IMR-90 (cell line): ENCODE data around the gene GNG12. TPM values are rescaled to one million over a fixed set of nuclear protein-coding genes. Genes with fewer than 3 reads are reported as not detected.

Experiments
- ATAC-seq: fragments of 200-7000 bp; cut with Tn5 transposase; 2 replicates; pipeline ENCODE4 v1.9.1; 2020; ENCODE audit warnings: low read depth, mild to moderate bottlenecking, moderate library complexity
- BruUV-seq: library from RNA; stranded (reverse); fragments of 400-500 nt; replicated peaks from 2 replicates; lab custom pipeline; 2021; lab: Mats Ljungman, UMichigan
- CTCF ChIA-PET: fragments of 300-600 bp; formaldehyde crosslinking; extraction: SDS; loops from one replicate; lab custom pipeline; 2021; ENCODE audit warnings: antibody characterized with exemption; lab: Yijun Ruan, JAX
- POLR2A ChIA-PET: fragments of 300-600 bp; sonication (Branson Sonifier 250); formaldehyde crosslinking; loops from one replicate; lab custom pipeline; 2022; ENCODE audit warnings: antibody characterized with exemption; ENCODE audit not compliant: unreplicated experiment; lab: Charles Lee
- DNase-seq: peaks from one replicate; pipeline ENCODE4 v3.0.0; 2013
- H2AFZ ChIP-seq: replicated peaks from 2 replicates; pipeline ENCODE3; 2013; ENCODE audit warnings: low read length, mild to moderate bottlenecking; ENCODE audit not compliant: poor library complexity
- H2AK5ac ChIP-seq: 2 replicates; pipeline ENCODE4 v1.6.1; 2013; ENCODE audit warnings: low read depth, low read length, inconsistent platforms
- H2AK9ac ChIP-seq: replicated peaks from 2 replicates; pipeline ENCODE3; 2013; ENCODE audit warnings: mild to moderate bottlenecking, low read depth, low read length, moderate library complexity; ENCODE audit not compliant: poor library complexity
- H2BK120ac ChIP-seq: 2 replicates; pipeline ENCODE4 v1.6.1; 2013; ENCODE audit warnings: low read depth, low read length, inconsistent platforms
- H2BK15ac ChIP-seq: 3 replicates; pipeline ENCODE4 v1.6.1; 2013; ENCODE audit warnings: low read depth, low read length, inconsistent platforms
- H2BK20ac ChIP-seq: 2 replicates; pipeline ENCODE4 v1.6.1; 2013; ENCODE audit warnings: low read depth, mild to moderate bottlenecking, inconsistent platforms, low read length, moderate library complexity
- H2BK5ac ChIP-seq: 2 replicates; pipeline ENCODE4 v1.6.1; 2013; ENCODE audit warnings: mild to moderate bottlenecking, low read depth, low read length, inconsistent platforms; ENCODE audit not compliant: poor library complexity, severe bottlenecking
- H3K14ac ChIP-seq: replicated peaks from 2 replicates; pipeline ENCODE4 v1.6.1; 2013; ENCODE audit warnings: low read depth, low read length, inconsistent platforms
- H3K18ac ChIP-seq: 2 replicates; pipeline ENCODE4 v1.6.1; 2013; ENCODE audit warnings: low read depth, low read length, control low read depth
- H3K23ac ChIP-seq: 2 replicates; pipeline ENCODE4 v1.6.1; 2013; ENCODE audit warnings: low read depth, low read length, inconsistent platforms
- H3K27ac ChIP-seq: 2 replicates; pipeline ENCODE4 v1.5.1; 2013; ENCODE audit warnings: mild to moderate bottlenecking, control low read depth, low read length; ENCODE audit not compliant: insufficient read depth
- H3K27me3 ChIP-seq: 2 replicates; pipeline ENCODE4 v1.6.1; 2013; ENCODE audit warnings: low read length; ENCODE audit not compliant: control insufficient read depth, insufficient read depth
- H3K36me3 ChIP-seq: 2 replicates; pipeline ENCODE4 v1.6.1; 2013; ENCODE audit warnings: low read length, mixed read lengths; ENCODE audit not compliant: control insufficient read depth, insufficient read depth
- H3K4ac ChIP-seq: 2 replicates; pipeline ENCODE4 v1.6.1; 2013; ENCODE audit warnings: low read depth, low read length, inconsistent platforms
- H3K4me1 ChIP-seq: 2 replicates; pipeline ENCODE4 v1.6.1; 2013; ENCODE audit warnings: low read length, mixed read lengths; ENCODE audit not compliant: control insufficient read depth, insufficient read depth
- H3K4me2 ChIP-seq: 2 replicates; pipeline ENCODE4 v1.6.1; 2013; ENCODE audit warnings: low read depth, mild to moderate bottlenecking, control low read depth, low read length, moderate library complexity
- H3K4me3 ChIP-seq: 2 replicates; pipeline ENCODE4 v1.5.1; 2013; ENCODE audit warnings: low read depth, mild to moderate bottlenecking, control low read depth, low read length, moderate library complexity; ENCODE audit not compliant: insufficient read depth
- H3K56ac ChIP-seq: 2 replicates; pipeline ENCODE4 v1.6.1; 2013; ENCODE audit warnings: low read length, inconsistent platforms; ENCODE audit not compliant: insufficient read depth; ENCODE audit errors: extremely low read depth
- H3K79me1 ChIP-seq, 2 experiments: 2 replicates each; pipeline ENCODE4 v1.6.1; 2013; ENCODE audit warnings: low read length in 2 of 2, inconsistent platforms in 1 of 2, low read depth in 1 of 2
- H3K9ac ChIP-seq: 2 replicates; pipeline ENCODE4 v1.6.1; 2013; ENCODE audit warnings: low read depth, low read length, control low read depth
- H3K9me1 ChIP-seq: 2 replicates; pipeline ENCODE4 v1.6.1; 2013; ENCODE audit warnings: low read length, inconsistent platforms; ENCODE audit not compliant: insufficient read depth
- H3K9me3 ChIP-seq: 2 replicates; pipeline ENCODE4 v1.6.1; 2013; ENCODE audit warnings: low read length; ENCODE audit not compliant: control insufficient read depth, insufficient read depth
- H4K20me1 ChIP-seq: 2 replicates; pipeline ENCODE4 v1.6.1; 2013; ENCODE audit warnings: low read length, inconsistent platforms; ENCODE audit not compliant: insufficient read depth
- H4K5ac ChIP-seq: 2 replicates; pipeline ENCODE4 v1.6.1; 2013; ENCODE audit warnings: mild to moderate bottlenecking, low read depth, low read length, control low read depth
- H4K8ac ChIP-seq, 2 experiments: 2 replicates each; pipeline ENCODE4 v1.6.1; 2013; ENCODE audit warnings: low read depth in 2 of 2, low read length in 2 of 2, control low read depth in 1 of 2, inconsistent platforms in 1 of 2
- H4K91ac ChIP-seq: 2 replicates; pipeline ENCODE4 v1.6.1; 2013; ENCODE audit warnings: low read depth, low read length, inconsistent platforms; ENCODE audit not compliant: insufficient read depth
- BHLHE40 ChIP-seq: fragments of 150-350 bp; IDR thresholded peaks from 2 replicates; pipeline ENCODE4 v1.6.1; 2016; ENCODE audit warnings: mild to moderate bottlenecking, low read depth, low read length
- CEBPB ChIP-seq: IDR thresholded peaks from 2 replicates; pipeline ENCODE4 v1.6.1; 2012; ENCODE audit warnings: low read depth, low read length, improper control_type of control experiment
- FOS ChIP-seq: fragments of 150-350 bp; IDR thresholded peaks from 2 replicates; pipeline ENCODE4 v1.6.1; 2016; ENCODE audit warnings: low read depth, low read length
- MAFK ChIP-seq: IDR thresholded peaks from 2 replicates; pipeline ENCODE4 v1.6.1; 2012; ENCODE audit warnings: low read depth, low read length, improper control_type of control experiment
- MAZ ChIP-seq: IDR thresholded peaks from 2 replicates; pipeline ENCODE4 v1.6.1; 2012; ENCODE audit warnings: low read depth, mild to moderate bottlenecking, low read length, improper control_type of control experiment, moderate library complexity, borderline replicate concordance
- MXI1 ChIP-seq: IDR thresholded peaks from 2 replicates; pipeline ENCODE4 v1.6.1; 2012; ENCODE audit warnings: low read depth, mild to moderate bottlenecking, low read length, moderate library complexity, borderline replicate concordance
- NFE2L2 ChIP-seq: fragments of 150-350 bp; IDR thresholded peaks from 2 replicates; pipeline ENCODE4 v1.6.1; 2016; ENCODE audit warnings: low read depth, mild to moderate bottlenecking, low read length
- POLR2A ChIP-seq: IDR thresholded peaks from 2 replicates; pipeline ENCODE4 v1.6.1; 2012; ENCODE audit warnings: mild to moderate bottlenecking, low read depth, low read length
- RCOR1 ChIP-seq: IDR thresholded peaks from 2 replicates; pipeline ENCODE4 v1.6.1; 2012; ENCODE audit warnings: mild to moderate bottlenecking, low read length, improper control_type of control experiment; ENCODE audit not compliant: insufficient replicate concordance
- RFX5 ChIP-seq: IDR thresholded peaks from 2 replicates; pipeline ENCODE4 v1.8.0; 2012; ENCODE audit warnings: low read depth, mild to moderate bottlenecking, low read length, moderate library complexity
- SMC3 ChIP-seq: fragments of 150-350 bp; IDR thresholded peaks from 2 replicates; pipeline ENCODE4 v1.6.1; 2016; ENCODE audit warnings: low read depth, mild to moderate bottlenecking, antibody characterized with exemption, low read length, moderate library complexity
- WGBS, 2 experiments: methylation state at CpG; one replicate each; pipeline versions ENCODE4 v1.1.5 to v1.1.7; 2013; ENCODE audit warnings: missing lambda C conversion rate in 2 of 2; ENCODE audit not compliant: insufficient read length in 1 of 2; ENCODE audit errors: extremely low coverage in 2 of 2; 5-methylcytosine and 5-hydroxymethylcytosine counted together
- dilution Hi-C: fragments of 300-500 bp; cut with HindIII; formaldehyde crosslinking; loops from one replicate; pipeline ENCODE4 v1.14.3; 2018; ENCODE audit warnings: low sequenced_read_pairs; ENCODE audit not compliant: unreplicated experiment
- in situ Hi-C: fragments of 300-500 bp; cut with MboI; formaldehyde crosslinking; loops from 3 replicates; pipeline ENCODE4 v1.14.3; 2019; ENCODE audit warnings: low sequenced_read_pairs, inconsistent platforms, mixed read lengths
- intact Hi-C: fragments of 100-400 bp; cut with micrococcal nuclease; formaldehyde crosslinking; loops from 2 replicates; pipeline ENCODE4 v1.10.0; 2022
- polyA plus RNA-seq, 3 experiments: library from polyadenylated mRNA; depleted of rRNA; stranded (reverse); fragments of >200 nt; gene quantifications; 2 replicates each; pipeline ENCODE4 v1.2.3, GENCODE V29; 2012; ENCODE audit warnings: low replicate concordance in 1 of 3
- total RNA-seq: library from RNA; depleted of rRNA; stranded (reverse); fragments of >200 nt; gene quantifications from 2 replicates; pipeline ENCODE4 v1.2.3, GENCODE V29; 2012
- TF ChIP-seq, protein P1 (sequence below): conservative IDR thresholded peaks from 2 replicates; pipeline ENCODE4 v1.5.1; 2012; ENCODE audit warnings: mild to moderate bottlenecking, low read depth, low read length, improper control_type of control experiment

Gene GNG12
- total and polyA plus RNA-seq, 2 of the 4 experiments (the other 2 are of a cell fraction): 92.3 to 132 TPM

DNA sequence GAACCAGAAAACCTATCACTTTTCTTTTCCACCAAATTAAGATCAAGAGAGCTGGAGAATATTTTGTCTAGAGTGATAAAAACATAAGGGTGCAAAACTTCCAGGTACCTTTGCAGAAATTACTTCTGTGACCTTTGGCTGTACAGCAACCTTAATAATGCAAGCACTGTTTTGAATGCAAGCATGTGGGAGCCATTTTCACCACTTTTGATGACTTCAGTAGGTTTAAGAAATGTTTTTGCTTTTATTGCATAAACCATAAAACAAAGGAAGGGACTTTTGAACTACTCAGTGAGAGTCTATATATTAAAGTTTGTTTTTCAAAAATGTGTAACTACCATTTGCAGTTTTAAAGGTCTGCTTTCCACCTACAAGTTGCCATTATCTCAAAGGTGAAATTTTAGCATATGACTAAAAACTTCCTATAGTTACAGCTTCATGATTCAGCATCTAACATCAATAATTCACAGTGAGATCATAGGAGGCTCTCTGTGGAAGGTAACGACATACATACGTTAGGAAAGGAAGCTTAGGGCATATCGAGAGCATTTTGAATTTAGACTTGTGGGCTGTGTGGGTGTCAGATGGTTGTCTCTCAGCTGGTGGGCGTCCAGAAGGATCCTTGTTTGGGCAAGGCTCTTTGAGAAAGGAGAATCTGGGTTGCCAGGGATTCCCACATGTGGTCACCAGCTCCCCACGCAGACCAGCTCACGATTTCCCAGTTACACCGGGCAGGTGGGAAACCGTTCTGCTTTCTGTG, 149.3 kb downstream of the GNG12 start:
- peaks cover 10 to 27% of the 10 kb centered on the region in 2 experiments for H3K79me1 ChIP-seq
- H3K4ac ChIP-seq: peak overlapping the region; percentile 84
- TF ChIP-seq BHLHE40: no peak
- TF ChIP-seq FOS: 0 out of 2 replicates have a peak, but pooled peaks have one; percentile 6
- TF ChIP-seq NFE2L2: peak; percentile 54; the same call in 1 of the 2 replicates
- 0 out of 2 replicates have a peak, but pooled peaks have one; percentile 23 for TF ChIP-seq MAFK
- TF ChIP-seq, protein P1, sequence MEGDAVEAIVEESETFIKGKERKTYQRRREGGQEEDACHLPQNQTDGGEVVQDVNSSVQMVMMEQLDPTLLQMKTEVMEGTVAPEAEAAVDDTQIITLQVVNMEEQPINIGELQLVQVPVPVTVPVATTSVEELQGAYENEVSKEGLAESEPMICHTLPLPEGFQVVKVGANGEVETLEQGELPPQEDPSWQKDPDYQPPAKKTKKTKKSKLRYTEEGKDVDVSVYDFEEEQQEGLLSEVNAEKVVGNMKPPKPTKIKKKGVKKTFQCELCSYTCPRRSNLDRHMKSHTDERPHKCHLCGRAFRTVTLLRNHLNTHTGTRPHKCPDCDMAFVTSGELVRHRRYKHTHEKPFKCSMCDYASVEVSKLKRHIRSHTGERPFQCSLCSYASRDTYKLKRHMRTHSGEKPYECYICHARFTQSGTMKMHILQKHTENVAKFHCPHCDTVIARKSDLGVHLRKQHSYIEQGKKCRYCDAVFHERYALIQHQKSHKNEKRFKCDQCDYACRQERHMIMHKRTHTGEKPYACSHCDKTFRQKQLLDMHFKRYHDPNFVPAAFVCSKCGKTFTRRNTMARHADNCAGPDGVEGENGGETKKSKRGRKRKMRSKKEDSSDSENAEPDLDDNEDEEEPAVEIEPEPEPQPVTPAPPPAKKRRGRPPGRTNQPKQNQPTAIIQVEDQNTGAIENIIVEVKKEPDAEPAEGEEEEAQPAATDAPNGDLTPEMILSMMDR: no peak
- TF ChIP-seq MAZ: no peak
- TF ChIP-seq MXI1: no peak
- no peak for TF ChIP-seq RCOR1
- TF ChIP-seq SMC3: no peak
- no peak for TF ChIP-seq RFX5
- TF ChIP-seq POLR2A: no peak; the same call in 1 of the 2 replicates
- no peak for TF ChIP-seq CEBPB
- H3K27ac ChIP-seq: peak overlapping the region; percentile 24
- H2BK20ac ChIP-seq: peak overlapping the region; percentile 50
- DNase-seq: peak; percentile 79
- no peaks in the 10 kb centered on the region for H3K27me3 ChIP-seq
- H3K18ac ChIP-seq: peak overlapping the region; percentile 86
- in situ Hi-C loops (loop anchor here (25.0 kb wide), 1 partner anchor 122 kb away; no protein-coding TSS in a partner anchor), dilution Hi-C loops (no loop called here), intact Hi-C loops (loop anchor here (2.0 kb wide), 1 partner anchor 65 kb away; no protein-coding TSS in a partner anchor)
- peak overlapping the region; percentile 68 for H2AK9ac ChIP-seq
- peak overlapping the region in 1 of 2 experiments; percentile 59; a peak in 2 of 4 replicates for H4K8ac ChIP-seq
- no peaks in the 10 kb centered on the region for H3K9me3 ChIP-seq
- BruUV-seq: no TSS peak
- peaks cover 12% of the 10 kb centered on the region for H3K36me3 ChIP-seq
- peak overlapping the region; percentile 55 for H2BK15ac ChIP-seq
- peak overlapping the region; percentile 86 for H2BK120ac ChIP-seq
- peak overlapping the region; percentile 97 for H3K4me2 ChIP-seq
- peak overlapping the region; percentile 32; the same call in 1 of the 2 replicates for H2AK5ac ChIP-seq
- ChIA-PET CTCF (interaction anchor here (1.5 to 2.5 kb wide), 5 partner anchors 76 to 149 kb away, joined by 4 to 15 read pairs (median 11); no protein-coding TSS in a partner anchor), POLR2A (interaction anchor here (1.0 to 1.8 kb wide), 4 partner anchors 20 to 122 kb away, joined by 3 to 11 read pairs (median 6); no protein-coding TSS in a partner anchor)
- peaks cover 12% of the 10 kb centered on the region for H3K4me1 ChIP-seq
- H4K5ac ChIP-seq: peak overlapping the region; percentile 67
- peak overlapping the region; percentile 86 for H2AFZ ChIP-seq
- H2BK5ac ChIP-seq: peak overlapping the region; percentile 63
- H3K9ac ChIP-seq: peak overlapping the region; percentile 43
- H3K9me1 ChIP-seq: peaks cover 7% of the 10 kb centered on the region
- WGBS, 2 experiments: 8% methylated on average over 2 of the region's 8 CpGs; no CpG with 5 or more reads in 1 of the 2 experiments
- peak overlapping the region; percentile 72 for H3K14ac ChIP-seq
- H3K4me3 ChIP-seq: peak overlapping the region; percentile 30; the same call in 1 of the 2 replicates
- H3K56ac ChIP-seq: peak overlapping the region; percentile 55; the same call in 1 of the 2 replicates
- H3K23ac ChIP-seq: peak overlapping the region; percentile 77
- ATAC-seq: no peak
- H4K91ac ChIP-seq: peak overlapping the region; percentile 3
- peaks cover 17% of the 10 kb centered on the region for H4K20me1 ChIP-seq
